Mesenchymal stem cell (in vitro differentiated cells and primary cell): Measurements from ENCODE around the gene NFE2L2.
"Not testable (repeated sequence)": the region's sequence is repeated elsewhere in the genome, so short reads cannot be mapped to it uniquely, and the experiment has no call there.

ENCODE experiments used
- DNase-seq: peaks from one replicate; pipeline ENCODE4 v3.0.0-alpha.2; 2013
- H2AFZ ChIP-seq: one replicate; pipeline ENCODE4 v1.6.1; 2013; ENCODE audit warnings: low read depth, mild to moderate bottlenecking, control low read depth, inconsistent platforms, low read length, moderate library complexity
- H2AK5ac ChIP-seq: 2 replicates; pipeline ENCODE4 v1.6.1; 2013; ENCODE audit warnings: low read length, moderate library complexity, mild to moderate bottlenecking, inconsistent platforms; ENCODE audit not compliant: severe bottlenecking
- H2BK120ac ChIP-seq: one replicate; pipeline ENCODE4 v1.6.1; 2013; ENCODE audit warnings: low read depth, mild to moderate bottlenecking, inconsistent platforms, low read length, moderate library complexity
- H2BK12ac ChIP-seq, 2 experiments: one replicate each; pipeline ENCODE4 v1.6.1; 2013; ENCODE audit warnings: inconsistent platforms in 2 of 2, low read length in 2 of 2, mild to moderate bottlenecking in 2 of 2, moderate library complexity in 2 of 2, control low read depth in 1 of 2
- H2BK15ac ChIP-seq: one replicate; pipeline ENCODE4 v1.6.1; 2013; ENCODE audit warnings: mild to moderate bottlenecking, low read depth, inconsistent platforms; ENCODE audit not compliant: poor library complexity, severe bottlenecking
- H2BK5ac ChIP-seq: 2 replicates; pipeline ENCODE4 v1.6.1; 2013; ENCODE audit warnings: low read depth, mild to moderate bottlenecking, low read length, control low read depth, inconsistent platforms; ENCODE audit not compliant: poor library complexity, severe bottlenecking
- H3K14ac ChIP-seq, 2 experiments: one replicate each; pipeline ENCODE4 v1.6.1; 2013; ENCODE audit warnings: inconsistent platforms in 2 of 2, low read length in 2 of 2, control low read depth in 1 of 2, mild to moderate bottlenecking in 1 of 2, moderate library complexity in 1 of 2
- H3K18ac ChIP-seq, 2 experiments: one replicate each; pipeline ENCODE4 v1.6.1; 2013; ENCODE audit warnings: inconsistent platforms in 2 of 2, low read length in 2 of 2, control low read depth in 1 of 2, low read depth in 1 of 2, mild to moderate bottlenecking in 1 of 2
- H3K23ac ChIP-seq, 2 experiments: one replicate each; pipeline ENCODE4 v1.6.1; 2013; ENCODE audit warnings: inconsistent platforms in 2 of 2, low read length in 2 of 2, mild to moderate bottlenecking in 2 of 2, moderate library complexity in 2 of 2, control low read depth in 1 of 2
- H3K27ac ChIP-seq: 2 replicates; pipeline ENCODE4 v1.5.1; 2013; ENCODE audit warnings: mild to moderate bottlenecking, moderate library complexity, low read length, control low read depth, inconsistent platforms; ENCODE audit not compliant: poor library complexity, severe bottlenecking
- H3K27me3 ChIP-seq, 2 experiments: 2 replicates each; pipeline versions ENCODE4 v1.6.1 to v1.7.0; 2013; ENCODE audit warnings: low read length in 2 of 2, mild to moderate bottlenecking in 2 of 2, moderate library complexity in 2 of 2, control low read depth in 1 of 2, inconsistent platforms in 1 of 2; ENCODE audit not compliant: control insufficient read depth in 1 of 2, insufficient read depth in 1 of 2
- H3K36me3 ChIP-seq, 2 experiments: 2 replicates each; pipeline versions ENCODE4 v1.6.1 to v1.7.0; 2013; ENCODE audit warnings: low read length in 2 of 2, control low read depth in 1 of 2, inconsistent platforms in 1 of 2, low read depth in 1 of 2, mild to moderate bottlenecking in 1 of 2; ENCODE audit not compliant: insufficient read depth in 2 of 2, control insufficient read depth in 1 of 2
- H3K4ac ChIP-seq, 2 experiments: one replicate each; pipeline ENCODE4 v1.6.1; 2013; ENCODE audit warnings: inconsistent platforms in 2 of 2, low read length in 2 of 2, mild to moderate bottlenecking in 2 of 2, moderate library complexity in 2 of 2, control low read depth in 1 of 2, low read depth in 1 of 2
- H3K4me1 ChIP-seq: 2 replicates; pipeline ENCODE4 v1.6.1; 2013; ENCODE audit warnings: low read depth, low read length, control low read depth; ENCODE audit not compliant: control insufficient read depth, insufficient read depth
- H3K4me2 ChIP-seq: 2 replicates; pipeline ENCODE4 v1.6.1; 2013; ENCODE audit warnings: low read length, mild to moderate bottlenecking, inconsistent platforms; ENCODE audit not compliant: poor library complexity, severe bottlenecking
- H3K4me3 ChIP-seq, 2 experiments: 2 replicates each; pipeline versions ENCODE4 v1.5.1 to v1.7.0; 2013; ENCODE audit warnings: low read length in 2 of 2, mild to moderate bottlenecking in 2 of 2, control low read depth in 1 of 2, low read depth in 1 of 2; ENCODE audit not compliant: insufficient read depth in 1 of 2
- H3K79me1 ChIP-seq: replicated peaks from 2 replicates; pipeline ENCODE4 v1.6.1; 2013; ENCODE audit warnings: mild to moderate bottlenecking, control low read depth, low read length, inconsistent platforms; ENCODE audit not compliant: poor library complexity, severe bottlenecking
- H3K9ac ChIP-seq: 2 replicates; pipeline ENCODE4 v1.7.0; 2013; ENCODE audit warnings: mild to moderate bottlenecking, low read length, moderate library complexity
- H3K9me3 ChIP-seq: 2 replicates; pipeline ENCODE4 v1.7.0; 2013; ENCODE audit warnings: mild to moderate bottlenecking, low read length; ENCODE audit not compliant: control insufficient read depth
- H4K8ac ChIP-seq: one replicate; pipeline ENCODE4 v1.6.1; 2013; ENCODE audit warnings: inconsistent platforms, mild to moderate bottlenecking, low read length, moderate library complexity
- H4K91ac ChIP-seq: one replicate; pipeline ENCODE4 v1.6.1; 2013; ENCODE audit warnings: mild to moderate bottlenecking, low read length, inconsistent platforms
- WGBS: methylation state at CpG from one replicate; pipeline ENCODE4 v1.1.7; 2013; ENCODE audit warnings: mixed read lengths; 5-methylcytosine and 5-hydroxymethylcytosine counted together

NFE2L2 gene

DNA sequence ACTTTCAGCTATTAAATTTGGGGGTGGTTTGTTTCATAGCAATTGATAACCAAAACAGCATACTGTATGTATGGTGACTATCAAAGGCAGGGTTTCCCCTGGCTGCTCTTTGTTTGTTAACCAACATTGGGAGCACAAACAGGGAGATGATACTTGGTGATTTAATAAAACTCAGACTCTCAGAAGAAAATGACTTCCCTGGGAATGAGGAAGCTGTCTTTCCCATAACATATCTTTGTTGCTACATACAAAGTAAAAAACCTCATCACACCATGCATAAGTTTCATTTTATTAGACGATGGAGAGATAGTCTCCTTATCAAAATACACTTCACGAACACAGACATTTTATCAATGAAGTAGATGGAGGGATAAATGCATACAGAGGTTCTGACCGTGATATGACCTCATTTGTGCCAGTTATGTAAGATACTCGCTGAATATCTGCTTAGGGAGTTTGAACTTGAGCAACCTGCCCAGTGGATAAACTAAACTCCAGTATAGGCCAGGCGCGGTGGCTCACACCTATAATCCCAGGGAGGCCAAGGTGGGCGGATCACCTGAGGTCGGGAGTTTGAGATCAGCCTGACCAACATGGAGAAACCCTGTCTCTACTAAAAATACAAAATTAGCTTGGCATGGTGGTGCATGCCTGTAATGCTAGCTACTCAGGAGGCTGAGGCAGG is 3.8 kb upstream of the NFE2L2 start:
- Histone ChIP-seq H3K27ac (no peak overlapping the region), H4K91ac (no peak overlapping the region), H3K18ac (no peak overlapping the region)

DNA sequence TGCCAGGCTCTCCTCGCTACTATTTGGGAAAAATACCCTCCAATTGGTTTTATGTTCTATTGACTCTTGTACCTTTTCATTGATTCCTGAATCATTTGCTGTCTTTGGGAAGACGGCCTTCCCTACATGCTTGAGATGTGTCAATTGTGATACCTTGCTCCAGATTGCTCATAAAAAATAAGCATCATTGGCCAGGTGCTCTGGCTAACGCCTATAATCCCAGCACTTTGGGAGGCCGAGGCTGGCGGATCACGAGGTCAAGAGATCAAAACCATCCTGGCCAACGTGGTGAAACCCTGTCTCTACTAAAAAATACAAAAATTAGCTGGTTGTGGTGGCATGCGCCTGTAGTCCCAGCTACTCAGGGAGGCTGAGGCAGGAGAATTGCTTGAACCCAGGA is 2.4 kb upstream of the NFE2L2 start:
- not testable (repeated sequence) for H3K4ac ChIP-seq, H3K4me1 ChIP-seq, H4K8ac ChIP-seq, H3K18ac ChIP-seq, H3K14ac ChIP-seq, H2AFZ ChIP-seq, H2AK5ac ChIP-seq, DNase-seq, H2BK120ac ChIP-seq, H3K27me3 ChIP-seq, H3K36me3 ChIP-seq, H4K91ac ChIP-seq, H2BK12ac ChIP-seq, H2BK15ac ChIP-seq, H3K9me3 ChIP-seq, H3K4me2 ChIP-seq, H3K79me1 ChIP-seq, H3K9ac ChIP-seq, H3K23ac ChIP-seq, H3K4me3 ChIP-seq
- H2BK5ac ChIP-seq = peak overlapping the region; percentile 1
- peak overlapping the region; percentile 59 for H3K27ac ChIP-seq
- WGBS = 97% methylated on average over 7 of the region's 8 CpGs

More for the DNA sequence above, 3.8 kb upstream of the NFE2L2 start:
- Histone ChIP-seq H3K9me3 (no peaks in the 10 kb centered on the region), H2BK12ac (no peak overlapping the region), H3K36me3 (no peaks in the 10 kb centered on the region), H3K4ac (no peak overlapping the region), H2AFZ (no peak overlapping the region), H3K4me3 (no peak overlapping the region), H3K79me1 (peaks cover 1% of the 10 kb centered on the region), H3K4me1 (peaks cover 7% of the 10 kb centered on the region), H2AK5ac (peak overlapping the region; percentile 42), H2BK15ac (no peak overlapping the region), H3K23ac (no peak overlapping the region), H3K4me2 (no peak overlapping the region), H3K14ac (no peak overlapping the region), H4K8ac (no peak overlapping the region), H3K9ac (no peak overlapping the region), H2BK5ac (no peak overlapping the region), H2BK120ac (no peak overlapping the region), H3K27me3 (no peaks in the 10 kb centered on the region)
- WGBS = 97% methylated on average over 7 of the region's 8 CpGs
- no peak for DNase-seq

DNA sequence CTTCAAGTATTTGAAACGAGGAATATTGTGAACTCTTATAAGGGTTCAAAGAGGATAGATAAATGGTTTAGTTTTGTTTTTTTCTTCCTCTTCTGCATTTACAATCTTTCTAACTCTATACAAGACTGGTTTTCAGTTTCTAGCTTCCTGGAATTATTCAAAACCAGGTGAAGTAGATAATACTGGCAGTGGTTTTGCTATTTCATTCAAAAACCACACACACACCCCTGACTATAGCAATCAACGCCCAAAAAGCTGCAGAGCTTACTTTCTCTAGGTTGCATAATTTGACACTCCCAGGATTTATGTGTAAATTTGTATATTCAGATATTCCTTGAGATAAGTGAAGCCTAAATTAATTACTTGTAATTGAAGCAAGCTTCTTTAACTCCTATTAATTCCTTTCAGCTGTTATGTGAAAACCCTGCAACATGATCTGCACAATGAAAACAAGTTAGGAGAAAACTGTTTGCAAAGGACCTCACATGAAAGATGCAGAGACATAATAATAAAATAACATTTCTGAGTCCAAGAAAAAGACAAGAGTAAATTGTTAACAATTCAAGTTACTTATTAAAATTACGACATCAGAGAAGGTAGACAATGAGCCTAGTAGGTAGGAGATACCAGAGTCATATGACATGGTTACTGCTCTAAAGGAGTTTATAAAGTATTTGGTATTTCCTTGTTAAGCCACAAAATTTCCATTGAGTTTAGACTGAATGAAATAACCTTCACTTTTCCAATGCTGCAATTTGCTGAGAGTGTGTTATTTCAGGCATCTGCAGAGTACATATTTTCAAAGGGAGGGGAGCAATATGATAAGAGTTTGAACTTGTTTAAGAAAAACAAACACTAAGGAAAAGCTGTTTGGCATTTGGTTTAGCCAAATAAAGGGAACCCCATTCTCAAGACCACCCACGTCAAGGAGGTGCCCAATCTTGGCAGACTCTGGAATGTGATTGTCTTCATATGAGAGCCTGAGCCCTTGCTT is 1.6 kb upstream of the NFE2L2 start:
- Histone ChIP-seq H3K27ac (peak overlapping the region; percentile 86), H3K79me1 (peaks cover 1% of the 10 kb centered on the region), H3K14ac (no peak overlapping the region), H3K4ac (peak overlapping the region in 1 of 2 experiments; percentile 26), H2BK5ac (peak overlapping the region; percentile 1), H3K36me3 (no peaks in the 10 kb centered on the region), H2BK12ac (no peak overlapping the region), H3K9ac (peak overlapping the region; percentile 98), H3K9me3 (no peaks in the 10 kb centered on the region), H2AK5ac (no peak overlapping the region), H4K91ac (no peak overlapping the region), H3K23ac (no peak overlapping the region), H2BK15ac (no peak overlapping the region), H3K27me3 (no peaks in the 10 kb centered on the region), H2BK120ac (no peak overlapping the region), H3K18ac (no peak overlapping the region), H3K4me2 (peak overlapping the region; percentile 39), H3K4me3 (peak overlapping the region in 1 of 2 experiments; percentile 84), H4K8ac (no peak overlapping the region), H2AFZ (no peak overlapping the region), H3K4me1 (peaks cover 7% of the 10 kb centered on the region)
- peak; percentile 14 for DNase-seq
- WGBS = 45% methylated on average over 1 of the region's 4 CpGs

DNA sequence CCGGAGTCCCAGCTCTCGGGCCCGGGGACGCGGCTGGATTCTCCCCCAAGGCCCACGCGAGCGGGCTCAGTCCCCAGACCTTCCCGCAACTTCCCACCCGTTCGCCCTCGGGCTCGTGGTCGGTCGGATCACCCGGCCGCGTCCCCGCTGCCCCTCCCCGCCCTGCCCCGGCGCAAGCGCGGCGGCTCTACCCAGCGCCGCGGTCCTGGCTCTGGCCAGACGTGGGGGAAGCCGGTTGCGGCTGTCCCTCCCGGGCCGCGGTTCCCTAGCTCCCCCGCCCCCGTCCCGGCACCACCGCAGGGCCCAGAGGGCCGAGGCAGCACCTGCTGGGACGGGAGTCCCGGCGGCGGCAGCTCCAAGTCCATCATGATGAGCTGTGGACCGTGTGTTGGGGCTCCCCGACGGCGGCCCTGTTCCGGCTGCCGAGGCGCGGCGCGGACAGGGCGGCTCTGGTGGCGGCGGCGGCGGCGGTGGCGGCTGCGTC is 276 bp downstream of the NFE2L2 start:
- H2AFZ ChIP-seq = no peak overlapping the region
- peak overlapping the region; percentile 66 to 92 for H2BK12ac ChIP-seq
- H3K4me2 ChIP-seq = peak overlapping the region; percentile 72
- H3K9ac ChIP-seq = peak overlapping the region; percentile 98
- no peaks in the 10 kb centered on the region for H3K9me3 ChIP-seq
- no peaks in the 10 kb centered on the region for H3K27me3 ChIP-seq
- peaks cover 0 to 2% of the 10 kb centered on the region in 2 experiments for H3K36me3 ChIP-seq
- peak overlapping the region; percentile 98 to 99 for H3K4ac ChIP-seq
- peak overlapping the region; percentile 91 for H3K27ac ChIP-seq
- H3K23ac ChIP-seq = peak overlapping the region; percentile 79 to 99
- no peak for DNase-seq
- H4K8ac ChIP-seq = peak overlapping the region; percentile 96
- H2BK120ac ChIP-seq = peak overlapping the region; percentile 98
- peaks cover 1% of the 10 kb centered on the region for H3K79me1 ChIP-seq
- peak overlapping the region; percentile 100 for H2BK15ac ChIP-seq
- H3K4me3 ChIP-seq = peak overlapping the region; percentile 88 to 96
- peak overlapping the region; percentile 99 for H4K91ac ChIP-seq
- peaks cover 5% of the 10 kb centered on the region for H3K4me1 ChIP-seq
- H3K18ac ChIP-seq = peak overlapping the region; percentile 99 to 100
- H3K14ac ChIP-seq = peak overlapping the region; percentile 92 to 98
- H2AK5ac ChIP-seq = no peak overlapping the region
- peak overlapping the region; percentile 99 for H2BK5ac ChIP-seq
- WGBS = under 1% methylated on average over 58 of the region's 61 CpGs
